ENCODE measurements around the gene PKN2.

DNA sequence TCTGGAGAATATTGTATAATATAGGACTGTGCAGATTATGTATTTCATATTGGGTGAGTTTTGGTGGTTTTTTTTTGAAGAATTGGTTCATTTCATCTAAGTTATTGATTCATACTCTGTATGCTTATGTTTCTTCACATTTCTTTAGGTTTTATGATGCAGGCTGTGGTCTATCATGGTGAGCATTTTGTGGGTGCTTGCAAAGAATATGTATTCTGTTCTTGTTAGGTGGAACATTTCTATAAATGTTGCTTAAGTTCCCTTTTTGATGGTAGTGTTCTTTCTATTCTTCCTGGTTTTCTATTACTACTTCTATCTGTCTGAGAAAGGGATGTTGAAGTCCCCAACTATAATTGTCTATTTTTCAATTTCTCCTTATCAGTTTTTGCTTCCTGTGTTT, 42.6 kb downstream of the PKN2 start:
- TF ChIP-seq, protein P1, sequence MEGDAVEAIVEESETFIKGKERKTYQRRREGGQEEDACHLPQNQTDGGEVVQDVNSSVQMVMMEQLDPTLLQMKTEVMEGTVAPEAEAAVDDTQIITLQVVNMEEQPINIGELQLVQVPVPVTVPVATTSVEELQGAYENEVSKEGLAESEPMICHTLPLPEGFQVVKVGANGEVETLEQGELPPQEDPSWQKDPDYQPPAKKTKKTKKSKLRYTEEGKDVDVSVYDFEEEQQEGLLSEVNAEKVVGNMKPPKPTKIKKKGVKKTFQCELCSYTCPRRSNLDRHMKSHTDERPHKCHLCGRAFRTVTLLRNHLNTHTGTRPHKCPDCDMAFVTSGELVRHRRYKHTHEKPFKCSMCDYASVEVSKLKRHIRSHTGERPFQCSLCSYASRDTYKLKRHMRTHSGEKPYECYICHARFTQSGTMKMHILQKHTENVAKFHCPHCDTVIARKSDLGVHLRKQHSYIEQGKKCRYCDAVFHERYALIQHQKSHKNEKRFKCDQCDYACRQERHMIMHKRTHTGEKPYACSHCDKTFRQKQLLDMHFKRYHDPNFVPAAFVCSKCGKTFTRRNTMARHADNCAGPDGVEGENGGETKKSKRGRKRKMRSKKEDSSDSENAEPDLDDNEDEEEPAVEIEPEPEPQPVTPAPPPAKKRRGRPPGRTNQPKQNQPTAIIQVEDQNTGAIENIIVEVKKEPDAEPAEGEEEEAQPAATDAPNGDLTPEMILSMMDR (IDR thresholded peaks at IDR 0.05 in 8 of 11, conservative IDR thresholded peaks at IDR 0.05 in 3 of 11): no peak
- TF ChIP-seq POLR2A (IDR thresholded peaks at IDR 0.05): no peak
